Esophagus squamous epithelium (tissue), 4 donors: ENCODE measurements around the gene VWA3A.

Experiments
- POLR2A ChIP-seq, 4 donors: fragments of 450-650 bp; IDR thresholded peaks; one replicate each; pipeline ENCODE4 v1.6.1; 2017; ENCODE audit warnings: antibody characterized with exemption in 4 of 4, mild to moderate bottlenecking in 4 of 4, moderate library complexity in 3 of 4
- TF ChIP-seq, protein P1 (sequence below), 6 experiments: fragments of 450-650 bp in 4 of 6; fragments of 200-600 bp in 2 of 6; sonication (generic) in 2 of 6; IDR thresholded peaks; one replicate each; pipeline ENCODE4 v1.5.1; 2016 to 2019; ENCODE audit warnings: antibody characterized with exemption in 6 of 6, mild to moderate bottlenecking in 4 of 6, moderate library complexity in 4 of 6

DNA sequence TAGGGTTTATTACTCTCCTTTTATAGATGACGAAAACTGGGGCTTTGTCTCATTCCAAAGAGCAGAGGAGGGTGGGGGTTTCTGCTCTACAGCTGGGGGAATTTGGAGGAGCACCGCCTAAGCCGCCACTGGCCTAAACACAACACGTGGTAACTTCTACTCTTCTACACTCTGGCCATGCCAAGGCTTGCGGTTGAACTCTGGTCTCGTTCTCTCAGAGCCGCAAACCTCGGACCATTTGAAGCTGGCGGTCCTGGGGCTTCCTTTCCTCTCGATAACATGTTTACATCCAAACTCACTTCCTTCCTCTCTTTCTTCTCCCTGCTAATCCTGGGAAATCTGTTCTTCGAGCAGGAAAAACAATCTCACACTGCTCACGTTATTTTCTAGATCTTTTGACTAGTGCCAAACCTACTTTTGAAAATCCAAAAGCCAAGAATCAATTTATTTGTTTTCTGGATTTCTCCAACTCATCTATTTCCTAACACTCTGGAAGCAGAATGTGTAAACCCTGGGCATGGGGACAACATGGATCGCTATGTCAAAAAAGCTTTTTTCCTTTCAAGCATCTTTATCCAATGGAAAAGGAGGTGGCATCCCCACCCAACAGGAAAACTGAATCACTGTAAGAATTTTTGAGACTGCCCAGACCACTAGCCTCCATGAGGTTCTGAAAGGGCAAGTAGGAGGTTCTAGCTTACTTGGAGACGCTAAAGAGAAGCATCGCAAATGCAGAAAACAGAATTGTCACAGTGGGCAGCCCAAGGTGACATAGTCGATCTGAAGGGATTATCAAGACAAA, 100.1 kb downstream of the VWA3A start:
- peak in 1 of 4 donors; percentile 30 for TF ChIP-seq POLR2A (IDR thresholded peaks at IDR 0.05)
- TF ChIP-seq, protein P1, sequence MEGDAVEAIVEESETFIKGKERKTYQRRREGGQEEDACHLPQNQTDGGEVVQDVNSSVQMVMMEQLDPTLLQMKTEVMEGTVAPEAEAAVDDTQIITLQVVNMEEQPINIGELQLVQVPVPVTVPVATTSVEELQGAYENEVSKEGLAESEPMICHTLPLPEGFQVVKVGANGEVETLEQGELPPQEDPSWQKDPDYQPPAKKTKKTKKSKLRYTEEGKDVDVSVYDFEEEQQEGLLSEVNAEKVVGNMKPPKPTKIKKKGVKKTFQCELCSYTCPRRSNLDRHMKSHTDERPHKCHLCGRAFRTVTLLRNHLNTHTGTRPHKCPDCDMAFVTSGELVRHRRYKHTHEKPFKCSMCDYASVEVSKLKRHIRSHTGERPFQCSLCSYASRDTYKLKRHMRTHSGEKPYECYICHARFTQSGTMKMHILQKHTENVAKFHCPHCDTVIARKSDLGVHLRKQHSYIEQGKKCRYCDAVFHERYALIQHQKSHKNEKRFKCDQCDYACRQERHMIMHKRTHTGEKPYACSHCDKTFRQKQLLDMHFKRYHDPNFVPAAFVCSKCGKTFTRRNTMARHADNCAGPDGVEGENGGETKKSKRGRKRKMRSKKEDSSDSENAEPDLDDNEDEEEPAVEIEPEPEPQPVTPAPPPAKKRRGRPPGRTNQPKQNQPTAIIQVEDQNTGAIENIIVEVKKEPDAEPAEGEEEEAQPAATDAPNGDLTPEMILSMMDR (IDR thresholded peaks at IDR 0.05), result no peak
